Measurements from ENCODE around the gene WSB1. TPM values are rescaled to one million over a fixed set of nuclear protein-coding genes. Genes with fewer than 3 reads are reported as not detected.
A peak's percentile ranks its signal among the peaks of the same experiment; 100 is the strongest.

The WSB1 gene
- total and polyA plus RNA-seq, 12 donors = 42.5 to 125 (median 60.5) TPM

DNA sequence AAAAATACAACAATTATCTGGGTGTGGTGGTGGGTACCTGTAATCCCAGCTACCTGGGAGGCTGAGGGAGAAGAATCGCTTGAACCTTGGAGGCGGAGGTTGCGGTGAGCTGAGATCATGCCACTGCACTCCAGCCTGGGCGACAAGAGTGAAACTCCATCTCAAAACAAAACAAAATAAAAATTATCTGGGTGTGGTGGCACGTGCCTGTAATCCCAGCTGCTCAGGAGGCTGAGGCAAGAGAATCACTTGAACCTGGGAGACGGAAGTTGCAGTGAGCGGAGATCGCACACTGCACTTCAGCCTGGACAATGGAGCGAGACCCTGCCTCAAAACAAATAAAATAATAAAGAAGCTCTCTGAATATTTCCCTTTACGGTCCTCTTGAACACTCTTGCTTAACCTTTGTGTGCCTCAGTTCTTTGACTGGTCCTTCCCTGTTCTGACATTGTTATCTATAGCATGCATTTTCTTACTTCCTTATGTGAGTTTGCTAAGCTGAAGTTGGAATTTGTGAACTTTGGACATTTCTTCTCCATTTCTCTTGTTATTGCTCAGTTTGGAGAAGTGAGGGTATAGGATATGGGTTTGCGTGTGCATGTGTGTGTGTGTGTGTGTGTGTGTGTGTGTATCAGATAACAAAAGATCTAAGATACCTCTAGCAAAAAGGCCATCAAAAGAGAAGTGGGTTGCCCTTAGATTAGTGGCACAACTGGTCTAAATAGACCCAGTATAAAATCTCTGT, 29.7 kb upstream of the WSB1 start:
- Histone ChIP-seq H3K4me1 (peaks cover 0 to 60% (median 25%) of the 10 kb centered on the region in 9 donors), H3K4me3 (no peak overlapping the region), H3K9me3 (no peaks in the 10 kb centered on the region), H3K27me3 (no peaks in the 10 kb centered on the region), H3K36me3 (no peaks in the 10 kb centered on the region), H3K27ac (peak overlapping the region in 5 of 10 donors; percentile 22 to 73 (median 51))
- WGBS, 2 donors = 93% methylated on average over 11 of the region's 11 CpGs
- no peak for DNase-seq
- intact Hi-C loops (cut with DNase I) = loop anchor here in 1 of 10 donors (5.0 kb wide), 1 partner anchor 48 kb away; no protein-coding TSS in a partner anchor
- TF ChIP-seq CTCF (IDR thresholded peaks at IDR 0.05) = no peak
- ATAC-seq = no peak

DNA sequence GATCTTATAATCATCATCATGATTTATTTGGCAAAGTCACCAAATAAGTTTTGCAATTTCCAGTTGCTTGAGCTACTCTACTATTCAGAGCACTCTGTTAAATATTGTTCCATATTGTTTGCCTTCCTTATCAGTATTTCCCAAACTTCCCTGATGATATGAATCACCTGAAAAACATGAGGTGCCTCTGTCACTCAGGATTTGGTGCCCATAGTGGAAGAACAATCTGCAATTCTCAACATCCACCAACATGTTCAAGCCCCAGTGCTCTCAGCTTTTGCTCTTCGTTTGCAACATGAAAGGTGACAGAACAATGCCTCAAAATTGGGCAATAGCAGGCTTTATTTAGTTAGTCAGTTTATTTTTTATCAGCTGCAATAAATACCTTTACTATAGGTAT, 28.6 kb upstream of the WSB1 start:
- H3K4me1 ChIP-seq = peaks cover 0 to 60% (median 25%) of the 10 kb centered on the region in 9 donors
- no peak for TF ChIP-seq CTCF (IDR thresholded peaks at IDR 0.05)
- ATAC-seq (peak; percentile 38 to 65 (median 56)), DNase-seq (no peak)
- no peaks in the 10 kb centered on the region for H3K9me3 ChIP-seq
- no peaks in the 10 kb centered on the region for H3K36me3 ChIP-seq
- no peaks in the 10 kb centered on the region for H3K27me3 ChIP-seq
- intact Hi-C loops (cut with DNase I) = no loop called here
- WGBS, 2 donors = 59 to 72% methylated on average over 1 of the region's 1 CpG
- peak overlapping the region in 7 of 10 donors; percentile 7 to 73 (median 61) for H3K27ac ChIP-seq
- H3K4me3 ChIP-seq = no peak overlapping the region

GRCh38 chr17:27266228-27266627, 27.7 kb upstream of the WSB1 start:
- intact Hi-C loops (cut with DNase I) = no loop called here
- H3K4me3 ChIP-seq = no peak overlapping the region
- no peaks in the 10 kb centered on the region for H3K36me3 ChIP-seq
- DNase-seq (no peak), ATAC-seq (peak in 5 of 8 donors; percentile 38 to 70 (median 62))
- no peaks in the 10 kb centered on the region for H3K27me3 ChIP-seq
- H3K4me1 ChIP-seq = peaks cover 0 to 60% (median 24%) of the 10 kb centered on the region in 9 donors
- no peaks in the 10 kb centered on the region for H3K9me3 ChIP-seq
- 63 to 70% methylated on average over 1 of the region's 1 CpG for WGBS, 2 donors
- H3K27ac ChIP-seq = peak overlapping the region in 7 of 10 donors; percentile 40 to 74 (median 66)
- no peak for TF ChIP-seq CTCF (IDR thresholded peaks at IDR 0.05)

DNA sequence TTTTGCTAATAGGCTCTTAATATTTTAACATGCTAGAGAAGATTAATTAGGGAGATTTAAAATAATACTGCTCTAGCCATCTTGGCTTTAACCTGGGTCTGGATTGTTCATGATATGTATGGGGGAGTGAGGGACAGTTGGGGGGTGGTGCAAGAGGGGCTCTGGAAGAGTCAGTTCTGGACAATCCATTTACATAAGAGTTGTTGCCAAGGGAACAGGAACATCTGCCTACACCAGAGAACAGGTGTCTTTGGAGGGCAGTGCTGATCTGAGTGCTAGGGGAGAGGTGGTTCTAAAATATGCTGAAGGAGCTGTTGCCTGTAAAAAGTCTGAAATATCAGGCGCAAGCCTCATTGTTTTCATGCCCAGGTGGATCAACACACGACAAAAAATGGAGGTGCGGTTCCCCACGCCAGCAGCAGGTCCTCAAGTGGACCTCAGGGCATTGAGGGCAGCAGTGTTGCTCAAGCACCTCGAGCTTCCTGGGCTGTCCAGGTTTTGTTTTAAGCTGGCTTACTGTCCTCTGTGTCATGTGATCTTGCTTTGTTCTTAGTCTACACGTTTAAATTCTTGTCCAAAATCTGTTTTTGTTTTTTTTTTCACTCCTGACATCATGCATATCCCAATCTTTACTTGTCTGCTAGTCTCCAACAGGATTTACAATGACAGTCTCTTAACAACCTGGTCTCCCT, 25.4 kb upstream of the WSB1 start:
- 71 to 75% methylated on average over 6 of the region's 6 CpGs for WGBS, 2 donors
- Histone ChIP-seq H3K27me3 (no peaks in the 10 kb centered on the region), H3K4me1 (peaks cover 0 to 43% (median 11%) of the 10 kb centered on the region in 9 donors), H3K27ac (no peak overlapping the region), H3K9me3 (no peaks in the 10 kb centered on the region), H3K4me3 (no peak overlapping the region), H3K36me3 (no peaks in the 10 kb centered on the region)
- no peak for TF ChIP-seq CTCF (IDR thresholded peaks at IDR 0.05)
- DNase-seq (no peak), ATAC-seq (no peak)
- intact Hi-C loops (cut with DNase I) = no loop called here
